Measurements from ENCODE around the gene MAGIX.

MAGIX gene

DNA sequence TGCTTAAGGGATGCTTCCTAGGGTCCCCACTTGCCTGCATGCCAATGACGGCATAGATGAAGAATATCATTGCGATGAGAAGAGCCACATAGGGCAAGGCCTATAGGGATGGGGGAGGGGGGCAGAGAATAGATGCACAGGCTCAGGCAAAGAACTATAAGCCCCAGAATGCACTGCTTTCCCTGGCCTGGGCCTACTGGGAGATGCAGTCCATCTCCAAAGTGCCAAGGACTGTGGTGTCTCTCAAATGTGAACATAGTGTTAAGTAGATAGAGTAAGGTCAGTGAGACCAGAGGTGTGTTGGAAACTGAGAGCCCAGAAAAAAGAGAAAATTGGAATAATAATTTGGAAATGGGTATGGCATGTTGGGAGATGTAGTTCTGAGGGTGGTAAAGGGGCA, 49.7 kb downstream of the MAGIX start:
- Histone ChIP-seq H3K9me2 (ENCODE audit: low read depth, low read length) (no peaks in the 10 kb centered on the region), H3K36me3 (ENCODE audit: insufficient read depth, low read length) (no peaks in the 10 kb centered on the region), H4K20me1 (ENCODE audit: insufficient read depth, low read length) (no peaks in the 10 kb centered on the region), H3K9me3 (ENCODE audit: low read length) (no peaks in the 10 kb centered on the region), H3K4me3 (ENCODE audit: low read depth, low read length, poor library complexity, severe bottlenecking) (no peak overlapping the region), H2AFZ (ENCODE audit: low read length) (no peak overlapping the region), H3K9ac (ENCODE audit: low read length) (no peak overlapping the region), H3K4me2 (ENCODE audit: low read length) (no peak overlapping the region), H3K4me1 (ENCODE audit: insufficient read depth, low read length, severe bottlenecking) (no peaks in the 10 kb centered on the region), H3K27ac (ENCODE audit: low read depth, low read length, poor library complexity, severe bottlenecking) (no peak overlapping the region), H3K79me2 (ENCODE audit: insufficient read depth, low read length) (no peaks in the 10 kb centered on the region), H3K27me3 (ENCODE audit: insufficient read depth, low read length) (no peaks in the 10 kb centered on the region), H3F3A (ENCODE audit: insufficient read depth, low read length) (no peaks in the 10 kb centered on the region)
- no peak for TF ChIP-seq EZH2 (IDR thresholded peaks at IDR 0.05; ENCODE audit: borderline replicate concordance, low read length)
- TF ChIP-seq, protein P1, sequence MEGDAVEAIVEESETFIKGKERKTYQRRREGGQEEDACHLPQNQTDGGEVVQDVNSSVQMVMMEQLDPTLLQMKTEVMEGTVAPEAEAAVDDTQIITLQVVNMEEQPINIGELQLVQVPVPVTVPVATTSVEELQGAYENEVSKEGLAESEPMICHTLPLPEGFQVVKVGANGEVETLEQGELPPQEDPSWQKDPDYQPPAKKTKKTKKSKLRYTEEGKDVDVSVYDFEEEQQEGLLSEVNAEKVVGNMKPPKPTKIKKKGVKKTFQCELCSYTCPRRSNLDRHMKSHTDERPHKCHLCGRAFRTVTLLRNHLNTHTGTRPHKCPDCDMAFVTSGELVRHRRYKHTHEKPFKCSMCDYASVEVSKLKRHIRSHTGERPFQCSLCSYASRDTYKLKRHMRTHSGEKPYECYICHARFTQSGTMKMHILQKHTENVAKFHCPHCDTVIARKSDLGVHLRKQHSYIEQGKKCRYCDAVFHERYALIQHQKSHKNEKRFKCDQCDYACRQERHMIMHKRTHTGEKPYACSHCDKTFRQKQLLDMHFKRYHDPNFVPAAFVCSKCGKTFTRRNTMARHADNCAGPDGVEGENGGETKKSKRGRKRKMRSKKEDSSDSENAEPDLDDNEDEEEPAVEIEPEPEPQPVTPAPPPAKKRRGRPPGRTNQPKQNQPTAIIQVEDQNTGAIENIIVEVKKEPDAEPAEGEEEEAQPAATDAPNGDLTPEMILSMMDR (IDR thresholded peaks at IDR 0.05; ENCODE audit: low read length): no peak

DNA sequence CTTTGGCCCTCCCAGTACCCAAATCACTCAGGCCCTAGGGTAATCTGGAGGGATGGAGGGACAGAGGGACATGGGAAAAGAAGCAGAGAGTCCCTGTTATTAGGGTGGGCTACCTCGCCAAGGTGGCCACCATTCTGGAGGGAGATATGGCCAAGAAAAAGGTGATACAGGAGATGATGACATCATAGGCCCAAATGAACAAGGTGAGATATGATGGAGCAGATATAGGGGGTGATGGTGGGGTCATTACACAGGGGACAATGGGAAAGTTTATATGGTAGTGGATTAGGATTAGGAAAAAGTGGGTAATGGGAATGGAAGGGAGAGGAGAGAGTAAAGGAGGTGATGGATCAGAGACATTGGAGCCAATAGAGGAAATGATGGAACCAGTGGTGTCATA, 50.3 kb downstream of the MAGIX start:
- H3K36me3 ChIP-seq (ENCODE audit: insufficient read depth, low read length): no peaks in the 10 kb centered on the region
- no peaks in the 10 kb centered on the region for H3K4me1 ChIP-seq (ENCODE audit: insufficient read depth, low read length, severe bottlenecking)
- no peaks in the 10 kb centered on the region for H3K79me2 ChIP-seq (ENCODE audit: insufficient read depth, low read length)
- H3K27me3 ChIP-seq (ENCODE audit: insufficient read depth, low read length): no peaks in the 10 kb centered on the region
- no peak overlapping the region for H3K4me3 ChIP-seq (ENCODE audit: low read depth, low read length, poor library complexity, severe bottlenecking)
- H3K9me2 ChIP-seq (ENCODE audit: low read depth, low read length): no peaks in the 10 kb centered on the region
- no peaks in the 10 kb centered on the region for H3F3A ChIP-seq (ENCODE audit: insufficient read depth, low read length)
- TF ChIP-seq EZH2 (IDR thresholded peaks at IDR 0.05; ENCODE audit: borderline replicate concordance, low read length): no peak
- TF ChIP-seq, protein P1 (IDR thresholded peaks at IDR 0.05; ENCODE audit: low read length): no peak
- no peak overlapping the region for H2AFZ ChIP-seq (ENCODE audit: low read length)
- H3K4me2 ChIP-seq (ENCODE audit: low read length): no peak overlapping the region
- no peak overlapping the region for H3K27ac ChIP-seq (ENCODE audit: low read depth, low read length, poor library complexity, severe bottlenecking)
- no peaks in the 10 kb centered on the region for H3K9me3 ChIP-seq (ENCODE audit: low read length)
- H4K20me1 ChIP-seq (ENCODE audit: insufficient read depth, low read length): no peaks in the 10 kb centered on the region
- no peak overlapping the region for H3K9ac ChIP-seq (ENCODE audit: low read length)

DNA sequence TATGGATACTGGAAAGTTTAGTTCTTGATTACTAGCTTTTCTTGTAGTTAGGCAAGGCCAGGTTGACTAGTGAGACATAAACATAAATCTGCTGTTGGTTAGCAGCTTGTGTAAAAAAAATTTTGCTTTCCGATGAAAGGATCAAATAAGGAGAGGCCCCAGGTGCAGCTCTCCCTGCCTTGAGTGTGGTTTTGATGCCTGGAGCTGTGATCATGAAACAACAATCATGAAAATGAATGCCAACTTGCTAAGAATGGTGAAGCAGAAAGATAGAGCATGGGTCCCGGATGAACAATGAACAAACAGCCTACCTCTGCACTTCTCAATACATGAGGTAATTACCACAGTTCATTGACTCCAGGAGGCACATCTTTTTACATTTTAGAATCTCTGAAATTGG, 51.9 kb downstream of the MAGIX start:
- Histone ChIP-seq H2AFZ (ENCODE audit: low read length) (no peak overlapping the region), H3K4me2 (ENCODE audit: low read length) (no peak overlapping the region)

More for the DNA sequence above, 51.9 kb downstream of the MAGIX start:
- Histone ChIP-seq H4K20me1 (ENCODE audit: insufficient read depth, low read length) (no peaks in the 10 kb centered on the region), H3K9me2 (ENCODE audit: low read depth, low read length) (no peaks in the 10 kb centered on the region), H3F3A (ENCODE audit: insufficient read depth, low read length) (no peaks in the 10 kb centered on the region), H3K27ac (ENCODE audit: low read depth, low read length, poor library complexity, severe bottlenecking) (no peak overlapping the region), H3K4me3 (ENCODE audit: low read depth, low read length, poor library complexity, severe bottlenecking) (no peak overlapping the region), H3K79me2 (ENCODE audit: insufficient read depth, low read length) (no peaks in the 10 kb centered on the region), H3K9ac (ENCODE audit: low read length) (no peak overlapping the region), H3K27me3 (ENCODE audit: insufficient read depth, low read length) (no peaks in the 10 kb centered on the region), H3K36me3 (ENCODE audit: insufficient read depth, low read length) (no peaks in the 10 kb centered on the region), H3K4me1 (ENCODE audit: insufficient read depth, low read length, severe bottlenecking) (no peaks in the 10 kb centered on the region), H3K9me3 (ENCODE audit: low read length) (no peaks in the 10 kb centered on the region)
- TF ChIP-seq, protein P1 (IDR thresholded peaks at IDR 0.05; ENCODE audit: low read length): no peak
- no peak for TF ChIP-seq EZH2 (IDR thresholded peaks at IDR 0.05; ENCODE audit: borderline replicate concordance, low read length)

Measured in OCI-LY1 (cell line).